HG03039 (cell line): ENCODE measurements around the gene RASD2.
"Not testable (repeated sequence)": the region's sequence is repeated elsewhere in the genome, so short reads cannot be mapped to it uniquely, and the experiment has no call there.

Experiments
- ATAC-seq: cut with Tn5 transposase; IDR thresholded peaks from one replicate; pipeline ENCODE4 v1.9.1; 2021; ENCODE audit warnings: mild to moderate bottlenecking, moderate library complexity; ENCODE audit not compliant: unreplicated experiment

RASD2 gene

GRCh38 chr22:35540595-35541253, at the start of gene RASD2:
Gene RASD2 (plus strand): TSS chr22:35540831. CDS start chr22:35546810, 5,979 bp downstream.
- no peak for ATAC-seq

GRCh38 chr22:35491061-35491907, 49.3 kb upstream of the RASD2 start:
- ATAC-seq, result not testable (repeated sequence)

- ATAC-seq, result no peak
Measured at GRCh38 chr22:35491908-35492380, 48.7 kb upstream of the RASD2 start.

- no peak for ATAC-seq
Measured at GRCh38 chr22:35493074-35493473, 47.6 kb upstream of the RASD2 start.

- not testable (repeated sequence) for ATAC-seq
Measured at GRCh38 chr22:35495711-35496110, 44.9 kb upstream of the RASD2 start.

- ATAC-seq, result no peak
Measured at GRCh38 chr22:35496768-35497312, 43.8 kb upstream of the RASD2 start.

GRCh38 chr22:35498026-35498800, 42.4 kb upstream of the RASD2 start:
- ATAC-seq, result no peak

- ATAC-seq, result no peak
Measured at GRCh38 chr22:35502836-35503235, 37.8 kb upstream of the RASD2 start.

- ATAC-seq, result no peak
Measured at GRCh38 chr22:35505399-35506258, 35.0 kb upstream of the RASD2 start.

GRCh38 chr22:35506259-35506570, 34.4 kb upstream of the RASD2 start:
- ATAC-seq, result no peak

- ATAC-seq, result not testable (repeated sequence)
Measured at GRCh38 chr22:35507851-35508250, 32.8 kb upstream of the RASD2 start.

- no peak for ATAC-seq
Measured at GRCh38 chr22:35509451-35509850, 31.2 kb upstream of the RASD2 start.

- ATAC-seq, result no peak
Measured at GRCh38 chr22:35509960-35510359, 30.7 kb upstream of the RASD2 start.

GRCh38 chr22:35510481-35510934, 30.1 kb upstream of the RASD2 start:
- ATAC-seq, result no peak

- no peak for ATAC-seq
Measured at GRCh38 chr22:35510951-35511350, 29.7 kb upstream of the RASD2 start.

GRCh38 chr22:35514366-35514765, 26.3 kb upstream of the RASD2 start:
- ATAC-seq, result no peak

GRCh38 chr22:35515952-35516351, 24.7 kb upstream of the RASD2 start:
- ATAC-seq, result not testable (repeated sequence)

GRCh38 chr22:35516723-35517122, 23.9 kb upstream of the RASD2 start:
- no peak for ATAC-seq

- ATAC-seq, result no peak
Measured at GRCh38 chr22:35517207-35517606, 23.4 kb upstream of the RASD2 start.
